Lower leg skin (tissue), 3 donors: ENCODE data around the gene POLR2L.

Experiments
- POLR2A ChIP-seq, 2 donors: fragments of 450-650 bp; IDR thresholded peaks; one replicate each; pipeline ENCODE4 v1.6.1; 2016 to 2017; ENCODE audit warnings: antibody characterized with exemption in 2 of 2, mild to moderate bottlenecking in 1 of 2, moderate library complexity in 1 of 2
- TF ChIP-seq, protein P1 (sequence below), 3 donors: fragments of 450-650 bp; IDR thresholded peaks; one replicate each; pipeline ENCODE4 v1.5.1; 2016; ENCODE audit warnings: antibody characterized with exemption in 3 of 3, mild to moderate bottlenecking in 3 of 3, moderate library complexity in 2 of 3

DNA sequence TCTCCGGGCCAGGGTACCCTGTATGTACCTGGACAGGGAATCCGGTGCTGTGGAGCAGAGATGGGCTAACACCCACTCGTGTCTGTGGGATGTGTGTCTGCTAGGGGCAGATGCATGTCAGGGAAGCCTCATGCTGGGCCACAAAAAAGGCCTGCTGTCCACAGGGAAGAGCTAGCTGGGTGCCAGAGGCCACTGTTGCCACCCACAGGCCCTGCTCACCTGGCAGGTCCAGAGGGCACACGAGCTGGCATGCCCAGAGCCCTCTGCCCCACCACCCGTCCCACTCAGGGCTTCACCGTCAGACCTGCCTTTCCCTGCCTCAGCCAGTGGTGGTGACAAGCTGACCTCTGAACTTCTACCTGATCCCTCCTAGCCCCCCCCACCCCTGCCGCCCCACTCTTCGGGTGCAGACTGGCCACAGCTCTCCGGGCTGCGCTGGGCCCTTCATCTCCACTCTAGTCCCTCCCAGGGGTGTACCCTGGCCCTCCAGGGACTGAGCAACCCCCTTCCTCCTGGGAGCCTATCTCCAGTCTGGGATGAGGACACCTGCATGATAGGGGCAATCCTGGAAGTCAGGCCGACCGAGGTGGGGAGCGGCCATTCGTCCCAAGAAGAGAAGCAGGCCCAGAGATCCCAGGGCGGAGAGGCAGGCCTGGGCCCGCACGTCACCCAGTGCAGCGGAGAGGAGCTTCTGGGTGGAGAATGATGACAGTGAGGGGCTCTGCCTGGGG, 45.6 kb downstream of the POLR2L start:
- TF ChIP-seq, protein P1, sequence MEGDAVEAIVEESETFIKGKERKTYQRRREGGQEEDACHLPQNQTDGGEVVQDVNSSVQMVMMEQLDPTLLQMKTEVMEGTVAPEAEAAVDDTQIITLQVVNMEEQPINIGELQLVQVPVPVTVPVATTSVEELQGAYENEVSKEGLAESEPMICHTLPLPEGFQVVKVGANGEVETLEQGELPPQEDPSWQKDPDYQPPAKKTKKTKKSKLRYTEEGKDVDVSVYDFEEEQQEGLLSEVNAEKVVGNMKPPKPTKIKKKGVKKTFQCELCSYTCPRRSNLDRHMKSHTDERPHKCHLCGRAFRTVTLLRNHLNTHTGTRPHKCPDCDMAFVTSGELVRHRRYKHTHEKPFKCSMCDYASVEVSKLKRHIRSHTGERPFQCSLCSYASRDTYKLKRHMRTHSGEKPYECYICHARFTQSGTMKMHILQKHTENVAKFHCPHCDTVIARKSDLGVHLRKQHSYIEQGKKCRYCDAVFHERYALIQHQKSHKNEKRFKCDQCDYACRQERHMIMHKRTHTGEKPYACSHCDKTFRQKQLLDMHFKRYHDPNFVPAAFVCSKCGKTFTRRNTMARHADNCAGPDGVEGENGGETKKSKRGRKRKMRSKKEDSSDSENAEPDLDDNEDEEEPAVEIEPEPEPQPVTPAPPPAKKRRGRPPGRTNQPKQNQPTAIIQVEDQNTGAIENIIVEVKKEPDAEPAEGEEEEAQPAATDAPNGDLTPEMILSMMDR (IDR thresholded peaks at IDR 0.05): no peak
- TF ChIP-seq POLR2A (IDR thresholded peaks at IDR 0.05): no peak
